Activated CD8-positive, alpha-beta T cell treated with anti-CD3 and anti-CD28 coated beads for 36 hours (primary cell): ENCODE measurements around the gene RAB10. TPM values are rescaled to one million over a fixed set of nuclear protein-coding genes. Genes with fewer than 3 reads are reported as not detected.

Experiments
- ATAC-seq: fragments of 200-7000 bp; cut with Tn5 transposase; one replicate; pipeline ENCODE4 v1.10.0; 2021; ENCODE audit warnings: mild to moderate bottlenecking, moderate library complexity
- CTCF ChIA-PET: fragments of 350-600 bp; sonication (Branson Sonifier 250); formaldehyde crosslinking; loops from one replicate; lab custom pipeline; 2021; ENCODE audit warnings: antibody characterized with exemption; lab: Charles Lee
- POLR2A ChIA-PET: fragments of 350-600 bp; sonication (Branson Sonifier 250); formaldehyde crosslinking; loops from one replicate; lab custom pipeline; 2021; ENCODE audit warnings: antibody characterized with exemption; lab: Charles Lee
- DNase-seq: peaks from one replicate; pipeline ENCODE4 v3.0.0-alpha.2; 2020
- H3K27ac Mint-ChIP-seq: one replicate; pipeline ENCODE4 v1.8.0; 2021; ENCODE audit warnings: mild to moderate bottlenecking, mixed read lengths
- H3K27me3 Mint-ChIP-seq: one replicate; pipeline ENCODE4 v1.8.0; 2021; ENCODE audit warnings: mixed read lengths
- H3K36me3 Mint-ChIP-seq: one replicate; pipeline ENCODE4 v1.8.0; 2021; ENCODE audit warnings: low read depth, mixed read lengths
- H3K4me1 Mint-ChIP-seq: one replicate; pipeline ENCODE4 v1.8.0; 2021; ENCODE audit warnings: low read depth, mixed read lengths
- H3K4me3 Mint-ChIP-seq: one replicate; pipeline ENCODE4 v1.8.0; 2021; ENCODE audit warnings: mild to moderate bottlenecking, moderate library complexity, mixed read lengths
- H3K9me3 Mint-ChIP-seq: one replicate; pipeline ENCODE4 v1.8.0; 2021; ENCODE audit warnings: mixed read lengths
- intact Hi-C: fragments of 100-400 bp; cut with micrococcal nuclease; formaldehyde crosslinking; loops from one replicate; pipeline ENCODE4 v1.10.0; 2022
- total RNA-seq, 2 experiments: library from RNA; stranded (reverse); gene quantifications; one replicate each; pipeline ENCODE4 v1.2.3, GENCODE V29; 2021
- TF ChIP-seq, protein P1 (sequence below): fragments of 200-600 bp; IDR thresholded peaks from one replicate; pipeline ENCODE4 v1.8.0; 2022; ENCODE audit warnings: antibody characterized with exemption, mild to moderate bottlenecking

The RAB10 gene
- total RNA-seq, 2 experiments from 2014 or later = 89.5 to 102 TPM

DNA sequence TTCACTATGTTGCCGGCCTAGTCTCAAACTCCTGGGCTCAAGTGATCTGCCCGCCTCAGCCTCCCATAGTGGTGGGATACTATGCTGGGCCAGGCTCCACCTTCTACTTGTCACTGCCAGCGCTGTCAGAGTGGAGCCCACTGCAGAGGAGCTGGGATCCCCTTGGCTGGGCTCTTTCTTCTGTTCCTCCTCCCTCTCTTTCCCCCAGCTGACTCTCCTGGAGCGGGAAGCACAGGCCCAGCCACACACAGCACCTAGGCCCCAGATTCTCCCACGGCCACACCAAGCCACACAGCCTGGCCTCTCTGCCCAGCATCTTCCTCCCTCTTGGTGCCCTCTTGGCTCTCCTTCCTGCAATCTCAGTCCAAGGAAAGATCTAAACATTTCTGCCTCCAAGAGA, 135.3 kb downstream of the RAB10 start:
- peaks cover 17% of the 10 kb centered on the region for H3K27me3 Mint-ChIP-seq
- DNase-seq = no peak
- intact Hi-C loops = no loop called here
- CTCF ChIA-PET = interaction anchor here (1.2 to 6.1 kb wide), 2 partner anchors 15 to 161 kb away, joined by 4 to 30 read pairs; no protein-coding TSS in a partner anchor
- TF ChIP-seq, protein P1, sequence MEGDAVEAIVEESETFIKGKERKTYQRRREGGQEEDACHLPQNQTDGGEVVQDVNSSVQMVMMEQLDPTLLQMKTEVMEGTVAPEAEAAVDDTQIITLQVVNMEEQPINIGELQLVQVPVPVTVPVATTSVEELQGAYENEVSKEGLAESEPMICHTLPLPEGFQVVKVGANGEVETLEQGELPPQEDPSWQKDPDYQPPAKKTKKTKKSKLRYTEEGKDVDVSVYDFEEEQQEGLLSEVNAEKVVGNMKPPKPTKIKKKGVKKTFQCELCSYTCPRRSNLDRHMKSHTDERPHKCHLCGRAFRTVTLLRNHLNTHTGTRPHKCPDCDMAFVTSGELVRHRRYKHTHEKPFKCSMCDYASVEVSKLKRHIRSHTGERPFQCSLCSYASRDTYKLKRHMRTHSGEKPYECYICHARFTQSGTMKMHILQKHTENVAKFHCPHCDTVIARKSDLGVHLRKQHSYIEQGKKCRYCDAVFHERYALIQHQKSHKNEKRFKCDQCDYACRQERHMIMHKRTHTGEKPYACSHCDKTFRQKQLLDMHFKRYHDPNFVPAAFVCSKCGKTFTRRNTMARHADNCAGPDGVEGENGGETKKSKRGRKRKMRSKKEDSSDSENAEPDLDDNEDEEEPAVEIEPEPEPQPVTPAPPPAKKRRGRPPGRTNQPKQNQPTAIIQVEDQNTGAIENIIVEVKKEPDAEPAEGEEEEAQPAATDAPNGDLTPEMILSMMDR = no peak
- no peak overlapping the region for H3K4me3 Mint-ChIP-seq
- no peak for ATAC-seq
- H3K4me1 Mint-ChIP-seq = peaks cover 5% of the 10 kb centered on the region
- H3K9me3 Mint-ChIP-seq = no peaks in the 10 kb centered on the region
- H3K36me3 Mint-ChIP-seq = peaks cover 1% of the 10 kb centered on the region
- no peak overlapping the region for H3K27ac Mint-ChIP-seq
- POLR2A ChIA-PET = no interaction called here

DNA sequence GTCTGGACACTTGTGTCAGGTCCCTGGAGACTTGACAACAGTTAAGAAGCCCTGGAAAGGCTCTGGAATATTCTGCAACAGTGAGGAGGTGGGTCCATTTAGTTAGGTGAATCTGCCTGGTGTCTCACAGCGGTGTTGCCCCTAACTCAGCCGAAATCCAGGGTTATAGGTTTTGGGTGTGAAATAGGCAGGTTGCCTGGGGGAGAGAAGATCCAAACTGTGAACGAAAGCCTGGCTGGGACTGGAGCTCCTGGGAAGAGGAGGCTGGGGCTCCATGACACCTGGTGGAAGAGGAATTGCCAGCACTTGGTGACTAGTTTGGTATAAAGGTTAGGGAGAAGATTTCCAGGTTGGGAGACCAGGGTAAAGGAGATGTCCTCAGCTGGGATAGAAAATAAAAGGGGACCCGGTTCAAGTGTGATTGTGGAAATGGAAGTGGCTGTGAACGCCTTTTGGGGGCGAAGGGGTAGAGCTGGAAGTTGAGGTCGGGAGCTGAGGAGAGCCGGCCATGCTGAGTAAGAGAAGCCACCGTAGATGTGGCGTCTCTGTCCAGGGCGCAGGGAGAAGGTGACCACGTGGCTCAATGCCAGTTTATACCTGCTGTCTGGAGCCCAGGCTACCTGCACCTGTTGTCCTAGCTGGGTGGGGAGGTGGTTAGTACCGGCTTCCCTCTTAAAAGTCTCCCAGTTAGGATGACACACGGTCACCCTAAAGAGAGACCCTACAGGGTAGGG, 136.0 kb downstream of the RAB10 start:
- Mint-ChIP-seq H3K4me1 (peaks cover 11% of the 10 kb centered on the region), H3K27ac (no peak overlapping the region), H3K4me3 (no peak overlapping the region), H3K27me3 (peaks cover 23% of the 10 kb centered on the region), H3K36me3 (peaks cover 1% of the 10 kb centered on the region), H3K9me3 (no peaks in the 10 kb centered on the region)
- TF ChIP-seq, protein P1 = no peak
- ChIA-PET CTCF (interaction anchor here (6.1 kb wide), 1 partner anchor 14 kb away, joined by 30 read pairs; no protein-coding TSS in a partner anchor), POLR2A (no interaction called here)
- intact Hi-C loops = loop anchor here (10.0 kb wide), 1 partner anchor 295 kb away; no protein-coding TSS in a partner anchor
- ATAC-seq (no peak), DNase-seq (no peak)

DNA sequence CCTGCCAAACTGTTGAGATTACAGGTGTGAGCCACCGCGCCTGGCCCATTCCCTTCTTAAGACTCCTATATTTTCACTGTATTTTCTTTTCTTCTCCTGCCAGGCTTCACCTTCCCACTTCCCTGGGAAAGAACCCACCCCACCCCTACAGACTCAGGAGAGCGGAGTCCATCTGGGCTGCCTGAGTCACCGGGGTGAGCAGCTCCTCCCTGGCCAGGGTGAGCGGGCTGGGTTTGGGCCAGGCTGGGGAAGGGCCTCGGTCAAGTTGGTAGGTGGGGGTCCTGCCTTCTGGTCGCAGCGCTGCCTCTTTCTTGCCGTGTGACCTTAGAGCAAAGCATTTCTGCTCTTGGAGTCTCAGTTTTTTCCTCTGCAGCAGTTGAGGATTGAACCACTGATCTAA, 136.9 kb downstream of the RAB10 start:
- Mint-ChIP-seq H3K4me1 (peaks cover 11% of the 10 kb centered on the region), H3K27ac (no peak overlapping the region), H3K9me3 (no peaks in the 10 kb centered on the region), H3K27me3 (peaks cover 23% of the 10 kb centered on the region), H3K36me3 (peaks cover 1% of the 10 kb centered on the region), H3K4me3 (no peak overlapping the region)
- ATAC-seq = no peak
- TF ChIP-seq, protein P1 = no peak
- POLR2A ChIA-PET = no interaction called here
- CTCF ChIA-PET = interaction anchor here (1.1 to 6.1 kb wide), 5 partner anchors 9 to 296 kb away, joined by 3 to 30 read pairs (median 5); no protein-coding TSS in a partner anchor
- DNase-seq = no peak
- intact Hi-C loops = loop anchor here (10.0 kb wide), 1 partner anchor 294 kb away; no protein-coding TSS in a partner anchor

DNA sequence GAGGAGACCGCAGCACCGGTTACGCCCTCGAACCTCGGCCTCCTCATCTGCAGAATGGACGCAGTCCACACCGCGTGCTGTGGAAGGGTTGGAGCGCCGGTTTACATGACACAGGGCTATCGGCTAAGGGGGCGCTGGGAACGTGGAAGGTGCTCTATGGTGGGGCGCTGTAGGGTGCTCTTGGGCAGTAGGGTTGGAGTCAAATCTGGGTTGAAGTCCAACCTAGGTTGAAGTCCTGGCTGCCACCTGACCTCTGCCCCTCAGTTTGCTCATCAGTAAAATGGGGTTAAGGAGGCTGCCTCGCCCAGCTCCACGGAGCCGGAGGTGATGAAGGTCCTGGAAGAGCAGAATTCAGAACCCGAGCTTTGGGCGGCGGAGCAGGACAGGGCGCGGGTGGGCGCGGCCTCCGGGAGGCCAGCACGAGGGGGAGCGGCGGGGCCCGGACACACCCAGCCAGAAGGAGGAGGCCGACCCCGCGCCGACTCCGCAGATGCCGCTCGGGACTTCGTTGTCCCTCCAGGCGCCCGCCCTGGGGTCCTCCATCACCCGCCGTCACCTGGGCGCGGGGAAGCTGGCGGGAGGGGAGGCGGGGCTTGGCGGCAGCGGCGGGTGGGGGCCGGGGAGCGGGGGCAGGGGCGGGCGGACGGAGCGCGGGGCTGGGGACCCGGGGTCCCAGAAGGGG, 138.4 kb downstream of the RAB10 start:
- Mint-ChIP-seq H3K4me1 (peaks cover 11% of the 10 kb centered on the region), H3K4me3 (peak overlapping the region; percentile 71), H3K9me3 (no peaks in the 10 kb centered on the region), H3K36me3 (peaks cover 1% of the 10 kb centered on the region), H3K27me3 (peaks cover 26% of the 10 kb centered on the region), H3K27ac (no peak overlapping the region)
- CTCF ChIA-PET = interaction anchor here (0.6 to 6.1 kb wide), 8 partner anchors 11 to 418 kb away, joined by 3 to 30 read pairs (median 4); no protein-coding TSS in a partner anchor
- intact Hi-C loops = loop anchor here (10.0 kb wide), 1 partner anchor 292 kb away; no protein-coding TSS in a partner anchor
- TF ChIP-seq, protein P1 = no peak
- POLR2A ChIA-PET = interaction anchor here (1.4 kb wide), 1 partner anchor 17 kb away, joined by 3 read pairs; no protein-coding TSS in a partner anchor
- ATAC-seq = no peak
- no peak for DNase-seq
